Uterus (tissue), 4 donors: ENCODE data around the gene PRH2. TPM values are rescaled to one million over a fixed set of nuclear protein-coding genes. Genes with fewer than 3 reads are reported as not detected.

ENCODE experiments used
- DNase-seq, 2 donors: peaks; one replicate each; pipeline ENCODE4 v3.0.0-alpha.2; 2019 to 2020
- H3K27ac ChIP-seq, 2 donors: fragments of 200-600 bp; sonication (generic); 1 replicate in 1 of 2; 2 replicates in 1 of 2; pipeline ENCODE4 v1.5.1; 2016 to 2018
- H3K27me3 ChIP-seq, 2 donors: fragments of 200-600 bp; sonication (generic); one replicate each; pipeline ENCODE4 v1.5.1; 2018 to 2019; ENCODE audit warnings: control low read depth in 1 of 2
- H3K36me3 ChIP-seq, 2 donors: fragments of 200-600 bp; sonication (generic); one replicate each; pipeline ENCODE4 v1.5.1; 2019; ENCODE audit warnings: control low read depth in 1 of 2
- H3K4me1 ChIP-seq, 2 donors: fragments of 200-600 bp; sonication (generic); one replicate each; pipeline ENCODE4 v1.5.1; 2018 to 2019; ENCODE audit warnings: control low read depth in 1 of 2
- H3K4me3 ChIP-seq, 2 donors: fragments of 200-600 bp; sonication (generic); 1 replicate in 1 of 2; 2 replicates in 1 of 2; pipeline ENCODE4 v1.5.1; 2018 to 2019; ENCODE audit warnings: mild to moderate bottlenecking in 1 of 2
- H3K9me3 ChIP-seq, 2 donors: fragments of 200-600 bp; sonication (generic); one replicate each; pipeline ENCODE4 v1.5.1; 2019; ENCODE audit warnings: control low read depth in 1 of 2
- POLR2A ChIP-seq, 2 donors: fragments of 450-650 bp; IDR thresholded peaks; one replicate each; pipeline ENCODE4 v1.6.1; 2016; ENCODE audit warnings: antibody characterized with exemption in 2 of 2, mild to moderate bottlenecking in 1 of 2, moderate library complexity in 1 of 2
- intact Hi-C: fragments of 100-400 bp; cut with DNase I; formaldehyde crosslinking; loops from one replicate; pipeline ENCODE4 v1.15.1; 2023; ENCODE audit warnings: low total_unique reads
- total RNA-seq, 4 donors: library from RNA; depleted of rRNA in 3 of 4; stranded (reverse); fragments of >200 nt in 3 of 4; gene quantifications; one replicate each; pipeline versions ENCODE4 v1.1.0 to v1.2.4, GENCODE V29; 2014 to 2023
- TF ChIP-seq, protein P1 (sequence below), 4 experiments: fragments of 200-600 bp in 2 of 4; fragments of 450-650 bp in 2 of 4; sonication (generic) in 2 of 4; IDR thresholded peaks; one replicate each; pipeline ENCODE4 v1.5.1; 2016 to 2019; ENCODE audit warnings: antibody characterized with exemption in 4 of 4, mild to moderate bottlenecking in 2 of 4, moderate library complexity in 1 of 4
- donor health status: DM: yes; HTN: yes; CAD: no.

PRH2 gene
- total RNA-seq, 4 donors from 2014 or later, result not detected

DNA sequence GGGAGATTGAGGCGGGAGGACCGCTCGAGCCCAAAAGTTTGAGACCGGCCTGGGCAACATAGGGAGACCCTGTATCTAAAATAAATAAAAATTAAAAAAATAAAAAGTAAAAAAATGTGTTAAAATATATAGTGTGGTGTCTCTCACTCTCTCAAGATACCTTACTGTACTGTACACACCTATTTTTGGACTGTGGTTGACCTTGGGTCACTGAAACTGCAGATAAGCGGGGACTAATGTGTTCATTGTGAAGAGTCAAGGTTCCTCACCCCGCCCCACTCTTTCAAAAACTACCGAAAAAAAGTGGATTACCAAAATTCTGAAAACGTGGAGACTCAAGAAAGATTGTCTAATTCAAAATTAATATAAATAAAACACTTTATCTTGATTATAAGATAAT lies 18.7 kb upstream of the PRH2 start:
- DNase-seq, result no peak
- Histone ChIP-seq H3K9me3 (no peaks in the 10 kb centered on the region), H3K36me3 (no peaks in the 10 kb centered on the region), H3K4me1 (no peaks in the 10 kb centered on the region), H3K27ac (no peak overlapping the region), H3K27me3 (no peaks in the 10 kb centered on the region), H3K4me3 (no peak overlapping the region)
- TF ChIP-seq POLR2A (IDR thresholded peaks at IDR 0.05), result no peak
- TF ChIP-seq, protein P1, sequence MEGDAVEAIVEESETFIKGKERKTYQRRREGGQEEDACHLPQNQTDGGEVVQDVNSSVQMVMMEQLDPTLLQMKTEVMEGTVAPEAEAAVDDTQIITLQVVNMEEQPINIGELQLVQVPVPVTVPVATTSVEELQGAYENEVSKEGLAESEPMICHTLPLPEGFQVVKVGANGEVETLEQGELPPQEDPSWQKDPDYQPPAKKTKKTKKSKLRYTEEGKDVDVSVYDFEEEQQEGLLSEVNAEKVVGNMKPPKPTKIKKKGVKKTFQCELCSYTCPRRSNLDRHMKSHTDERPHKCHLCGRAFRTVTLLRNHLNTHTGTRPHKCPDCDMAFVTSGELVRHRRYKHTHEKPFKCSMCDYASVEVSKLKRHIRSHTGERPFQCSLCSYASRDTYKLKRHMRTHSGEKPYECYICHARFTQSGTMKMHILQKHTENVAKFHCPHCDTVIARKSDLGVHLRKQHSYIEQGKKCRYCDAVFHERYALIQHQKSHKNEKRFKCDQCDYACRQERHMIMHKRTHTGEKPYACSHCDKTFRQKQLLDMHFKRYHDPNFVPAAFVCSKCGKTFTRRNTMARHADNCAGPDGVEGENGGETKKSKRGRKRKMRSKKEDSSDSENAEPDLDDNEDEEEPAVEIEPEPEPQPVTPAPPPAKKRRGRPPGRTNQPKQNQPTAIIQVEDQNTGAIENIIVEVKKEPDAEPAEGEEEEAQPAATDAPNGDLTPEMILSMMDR (IDR thresholded peaks at IDR 0.05), result no peak
- intact Hi-C loops, result no loop called here

DNA sequence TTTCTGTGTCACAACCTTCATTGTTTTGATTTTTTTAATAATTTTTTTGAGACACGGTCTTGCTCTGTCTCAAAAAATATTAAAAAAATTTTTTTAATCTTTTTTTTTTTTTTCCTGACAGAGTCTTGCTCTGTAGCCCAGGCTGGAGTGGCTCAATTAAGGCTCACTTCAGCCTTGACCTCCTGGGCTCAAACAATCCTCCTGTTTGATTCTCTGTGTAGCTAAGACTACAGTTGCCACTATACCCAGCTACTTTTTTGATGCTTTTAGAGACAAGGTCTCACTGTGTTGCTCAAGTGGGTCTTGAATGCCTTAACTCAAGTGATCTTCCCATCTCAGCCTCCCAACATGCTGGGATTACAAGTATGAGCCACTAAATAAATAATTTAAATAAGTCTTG lies 9.2 kb upstream of the PRH2 start:
- intact Hi-C loops, result no loop called here
- peaks cover 0 to 4% of the 10 kb centered on the region in 2 donors for H3K9me3 ChIP-seq
- H3K4me1 ChIP-seq, result no peaks in the 10 kb centered on the region
- no peaks in the 10 kb centered on the region for H3K36me3 ChIP-seq
- H3K27ac ChIP-seq, result no peak overlapping the region
- no peak for DNase-seq
- H3K4me3 ChIP-seq, result no peak overlapping the region
- TF ChIP-seq, protein P1 (IDR thresholded peaks at IDR 0.05), result no peak
- no peak for TF ChIP-seq POLR2A (IDR thresholded peaks at IDR 0.05)
- no peaks in the 10 kb centered on the region for H3K27me3 ChIP-seq

DNA sequence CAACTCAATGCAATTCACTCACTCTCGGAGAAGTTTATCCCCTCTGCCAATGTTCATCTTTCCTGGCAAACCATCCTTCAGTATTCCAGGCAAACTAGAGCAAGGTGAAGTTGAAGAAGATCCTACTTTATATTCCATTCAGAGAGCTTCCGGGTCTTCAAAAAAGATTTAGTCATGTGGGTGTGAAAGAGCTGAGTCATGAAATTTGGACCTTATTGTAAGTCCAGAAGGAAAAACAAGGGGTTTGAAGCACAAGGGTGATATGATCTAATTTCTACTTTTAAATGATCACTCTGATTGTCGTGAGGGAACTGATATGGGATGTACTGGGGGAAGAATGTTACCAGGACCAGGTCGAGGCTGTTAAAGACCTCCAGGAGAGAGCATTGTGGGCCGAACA lies 2.8 kb upstream of the PRH2 start:
- Histone ChIP-seq H3K27ac (no peak overlapping the region), H3K4me3 (no peak overlapping the region), H3K9me3 (peaks cover 0 to 4% of the 10 kb centered on the region in 2 donors), H3K27me3 (no peaks in the 10 kb centered on the region), H3K4me1 (no peaks in the 10 kb centered on the region), H3K36me3 (no peaks in the 10 kb centered on the region)
- TF ChIP-seq POLR2A (IDR thresholded peaks at IDR 0.05), result no peak
- TF ChIP-seq, protein P1 (IDR thresholded peaks at IDR 0.05), result no peak
- intact Hi-C loops, result no loop called here
- DNase-seq, result no peak

DNA sequence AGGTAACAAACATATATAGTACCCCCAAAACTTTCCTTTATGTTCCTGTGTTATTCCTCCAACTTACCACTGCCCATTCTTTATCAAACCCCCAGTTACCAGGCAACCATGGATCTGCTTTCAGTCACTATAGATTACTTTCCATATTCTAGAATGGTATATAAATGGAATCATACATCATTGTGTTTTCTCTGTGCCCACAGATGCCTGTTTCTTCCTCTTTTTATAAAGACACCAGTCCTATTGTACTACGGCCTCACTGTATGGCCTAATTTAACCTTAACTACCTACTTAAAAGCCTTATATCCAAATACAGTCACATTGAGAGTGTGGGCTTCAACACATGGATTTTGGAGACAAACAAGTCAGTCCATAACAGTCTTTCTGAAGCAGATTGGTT lies 7.5 kb downstream of the PRH2 start:
- H3K36me3 ChIP-seq, result no peaks in the 10 kb centered on the region
- no peaks in the 10 kb centered on the region for H3K9me3 ChIP-seq
- no peaks in the 10 kb centered on the region for H3K27me3 ChIP-seq
- TF ChIP-seq, protein P1 (IDR thresholded peaks at IDR 0.05), result no peak
- DNase-seq, result no peak
- intact Hi-C loops, result no loop called here
- no peak overlapping the region for H3K27ac ChIP-seq
- no peak overlapping the region for H3K4me3 ChIP-seq
- no peaks in the 10 kb centered on the region for H3K4me1 ChIP-seq

DNA sequence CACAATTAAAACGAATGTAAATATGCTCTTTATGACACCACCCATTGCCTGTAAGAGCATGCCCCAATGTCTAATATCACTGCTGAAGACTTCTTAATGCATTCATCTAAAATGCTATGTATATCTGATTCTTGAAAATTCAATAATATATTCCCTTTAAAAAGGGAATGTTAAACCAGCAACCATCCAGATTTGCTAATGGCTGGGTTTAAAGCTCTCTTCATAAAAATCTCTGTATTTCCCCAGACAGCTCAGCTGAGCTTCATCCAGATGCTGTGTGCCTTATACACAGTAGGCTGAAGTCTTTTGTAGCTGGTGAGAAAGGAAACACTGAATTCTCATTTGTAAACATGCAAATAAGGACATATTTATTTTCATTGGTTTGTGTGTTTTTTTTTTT lies 10.1 kb downstream of the PRH2 start, which contains the start of gene TAS2R14:
TSS of gene TAS2R14 (minus strand) at position 101 of the 400 bp plus-strand sequence. CDS start at position 45, 56 bp downstream.
- H3K27ac ChIP-seq, result no peak within 1 kb of the TSS
- H3K9me3 ChIP-seq, result no peaks in the 10 kb centered on the region
- intact Hi-C loops, result no loop called here
- H3K27me3 ChIP-seq, result no peaks in the 10 kb centered on the region
- TF ChIP-seq, protein P1 (IDR thresholded peaks at IDR 0.05), result no peak
- no peak for TF ChIP-seq POLR2A (IDR thresholded peaks at IDR 0.05)
- no peaks in the 10 kb centered on the region for H3K4me1 ChIP-seq
- H3K4me3 ChIP-seq, result no peak within 1 kb of the TSS
- H3K36me3 ChIP-seq, result no peaks in the 10 kb centered on the region
- no peak for DNase-seq
